Loucy (cell line): ENCODE measurements around the gene PEMT.

Source experiments
- H2AFZ ChIP-seq: fragments of 200-600 bp; sonication (generic); 2 replicates; pipeline ENCODE4 v1.6.0; 2016; ENCODE audit warnings: antibody characterized with exemption, mild to moderate bottlenecking, low read length, moderate library complexity
- H3F3A ChIP-seq: fragments of 200-600 bp; 2 replicates; pipeline ENCODE4 v1.6.0; 2016; ENCODE audit warnings: antibody characterized with exemption, low read depth, mild to moderate bottlenecking
- H3K27me3 ChIP-seq: fragments of 200-600 bp; sonication (generic); 2 replicates; pipeline ENCODE4 v1.6.1; 2014; ENCODE audit warnings: low read length, mild to moderate bottlenecking; ENCODE audit not compliant: insufficient read depth, poor library complexity, severe bottlenecking
- H3K36me3 ChIP-seq: fragments of 200-600 bp; sonication (generic); 2 replicates; pipeline ENCODE4 v1.6.1; 2016; ENCODE audit warnings: low read length; ENCODE audit not compliant: insufficient read depth
- H3K4me1 ChIP-seq: fragments of 200-600 bp; sonication (generic); 2 replicates; pipeline ENCODE4 v1.5.1; 2014; ENCODE audit warnings: low read length, mild to moderate bottlenecking; ENCODE audit not compliant: insufficient read depth, poor library complexity, severe bottlenecking
- H3K4me2 ChIP-seq: fragments of 200-600 bp; sonication (generic); 2 replicates; pipeline ENCODE4 v1.6.0; 2014; ENCODE audit warnings: antibody characterized with exemption, low read length, low read depth, mild to moderate bottlenecking; ENCODE audit not compliant: poor library complexity, severe bottlenecking
- H3K4me3 ChIP-seq: fragments of 200-600 bp; sonication (generic); 2 replicates; pipeline ENCODE4 v1.5.1; 2014; ENCODE audit warnings: low read length, mild to moderate bottlenecking, mixed read lengths; ENCODE audit not compliant: poor library complexity, severe bottlenecking
- H3K79me2 ChIP-seq: fragments of 200-600 bp; sonication (generic); 2 replicates; pipeline ENCODE4 v1.6.1; 2014; ENCODE audit warnings: low read length; ENCODE audit not compliant: insufficient read depth
- H3K9ac ChIP-seq: fragments of 200-600 bp; sonication (generic); 2 replicates; pipeline ENCODE4 v1.6.0; 2014; ENCODE audit warnings: mild to moderate bottlenecking, low read depth, low read length, moderate library complexity; ENCODE audit not compliant: poor library complexity, severe bottlenecking
- H3K9me2 ChIP-seq: fragments of 200-600 bp; sonication (generic); replicated peaks from 2 replicates; pipeline ENCODE4 v1.6.1; 2016; ENCODE audit warnings: low read depth, low read length, mixed read lengths
- H3K9me3 ChIP-seq: fragments of 200-600 bp; sonication (generic); 2 replicates; pipeline ENCODE4 v1.6.1; 2014; ENCODE audit warnings: mild to moderate bottlenecking, antibody characterized with exemption, low read length, low read depth; ENCODE audit not compliant: insufficient read depth
- H4K20me1 ChIP-seq: fragments of 200-600 bp; sonication (generic); 2 replicates; pipeline ENCODE4 v1.6.0; 2014; ENCODE audit warnings: antibody characterized with exemption, low read length, mild to moderate bottlenecking; ENCODE audit not compliant: insufficient read depth, poor library complexity, severe bottlenecking
- EZH2phosphoT487 ChIP-seq: fragments of 200-600 bp; IDR thresholded peaks from 2 replicates; pipeline ENCODE4 v1.6.1; 2018; ENCODE audit warnings: antibody characterized with exemption, mild to moderate bottlenecking, moderate library complexity, borderline replicate concordance
- TF ChIP-seq, protein P1 (sequence below): fragments of 200-600 bp; sonication (generic); conservative IDR thresholded peaks from 2 replicates; pipeline ENCODE4 v1.5.1; 2014; ENCODE audit warnings: mild to moderate bottlenecking, antibody characterized with exemption, low read length

The PEMT gene

GRCh38 chr17:17525956-17526355 is 65.6 kb downstream of the PEMT start:
- H3K4me1 ChIP-seq: no peaks in the 10 kb centered on the region
- no peaks in the 10 kb centered on the region for H3K36me3 ChIP-seq
- no peaks in the 10 kb centered on the region for H4K20me1 ChIP-seq
- H3F3A ChIP-seq: no peaks in the 10 kb centered on the region
- H3K79me2 ChIP-seq: no peaks in the 10 kb centered on the region
- no peak overlapping the region for H2AFZ ChIP-seq
- no peak for TF ChIP-seq EZH2phosphoT487
- H3K9me3 ChIP-seq: no peaks in the 10 kb centered on the region
- H3K4me2 ChIP-seq: no peak overlapping the region
- H3K27me3 ChIP-seq: no peaks in the 10 kb centered on the region
- no peaks in the 10 kb centered on the region for H3K9me2 ChIP-seq
- no peak overlapping the region for H3K9ac ChIP-seq
- H3K4me3 ChIP-seq: no peak overlapping the region

- H3K9me3 ChIP-seq: no peaks in the 10 kb centered on the region
- no peak overlapping the region for H3K4me2 ChIP-seq
- H3K9ac ChIP-seq: no peak overlapping the region
- H2AFZ ChIP-seq: no peak overlapping the region
- no peaks in the 10 kb centered on the region for H3K79me2 ChIP-seq
- no peaks in the 10 kb centered on the region for H3K9me2 ChIP-seq
- no peaks in the 10 kb centered on the region for H3K4me1 ChIP-seq
- no peaks in the 10 kb centered on the region for H3F3A ChIP-seq
- no peaks in the 10 kb centered on the region for H3K36me3 ChIP-seq
- H3K4me3 ChIP-seq: no peak overlapping the region
- no peaks in the 10 kb centered on the region for H3K27me3 ChIP-seq
- TF ChIP-seq EZH2phosphoT487: no peak
- TF ChIP-seq, protein P1, sequence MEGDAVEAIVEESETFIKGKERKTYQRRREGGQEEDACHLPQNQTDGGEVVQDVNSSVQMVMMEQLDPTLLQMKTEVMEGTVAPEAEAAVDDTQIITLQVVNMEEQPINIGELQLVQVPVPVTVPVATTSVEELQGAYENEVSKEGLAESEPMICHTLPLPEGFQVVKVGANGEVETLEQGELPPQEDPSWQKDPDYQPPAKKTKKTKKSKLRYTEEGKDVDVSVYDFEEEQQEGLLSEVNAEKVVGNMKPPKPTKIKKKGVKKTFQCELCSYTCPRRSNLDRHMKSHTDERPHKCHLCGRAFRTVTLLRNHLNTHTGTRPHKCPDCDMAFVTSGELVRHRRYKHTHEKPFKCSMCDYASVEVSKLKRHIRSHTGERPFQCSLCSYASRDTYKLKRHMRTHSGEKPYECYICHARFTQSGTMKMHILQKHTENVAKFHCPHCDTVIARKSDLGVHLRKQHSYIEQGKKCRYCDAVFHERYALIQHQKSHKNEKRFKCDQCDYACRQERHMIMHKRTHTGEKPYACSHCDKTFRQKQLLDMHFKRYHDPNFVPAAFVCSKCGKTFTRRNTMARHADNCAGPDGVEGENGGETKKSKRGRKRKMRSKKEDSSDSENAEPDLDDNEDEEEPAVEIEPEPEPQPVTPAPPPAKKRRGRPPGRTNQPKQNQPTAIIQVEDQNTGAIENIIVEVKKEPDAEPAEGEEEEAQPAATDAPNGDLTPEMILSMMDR: no peak
- no peaks in the 10 kb centered on the region for H4K20me1 ChIP-seq
Observed at GRCh38 chr17:17525311-17525710, 66.2 kb downstream of the PEMT start.

- Histone ChIP-seq H3K4me2 (no peak overlapping the region), H4K20me1 (no peaks in the 10 kb centered on the region)
Observed at GRCh38 chr17:17523731-17524490, 67.6 kb downstream of the PEMT start.

More at GRCh38 chr17:17523731-17524490, 67.6 kb downstream of the PEMT start:
- H3F3A ChIP-seq: no peaks in the 10 kb centered on the region
- H3K4me1 ChIP-seq: no peaks in the 10 kb centered on the region
- no peaks in the 10 kb centered on the region for H3K79me2 ChIP-seq
- no peaks in the 10 kb centered on the region for H3K9me3 ChIP-seq
- H3K9me2 ChIP-seq: no peaks in the 10 kb centered on the region
- H3K9ac ChIP-seq: no peak overlapping the region
- TF ChIP-seq EZH2phosphoT487: no peak
- TF ChIP-seq, protein P1: no peak
- H3K4me3 ChIP-seq: no peak overlapping the region
- no peaks in the 10 kb centered on the region for H3K27me3 ChIP-seq
- H3K36me3 ChIP-seq: no peaks in the 10 kb centered on the region
- no peak overlapping the region for H2AFZ ChIP-seq
